Breast epithelium (tissue), 4 donors: ENCODE data around the gene BCAS3. TPM values are rescaled to one million over a fixed set of nuclear protein-coding genes. Genes with fewer than 3 reads are reported as not detected.
A peak's percentile ranks its signal among the peaks of the same experiment; 100 is the strongest.

ENCODE experiments used
- DNase-seq, 2 donors: peaks; one replicate each; pipeline ENCODE4 v3.0.0-alpha.2; 2019; ENCODE audit warnings: low spot score in 2 of 2
- H3K27ac ChIP-seq, 2 donors: fragments of 200-600 bp; sonication (generic) in 1 of 2; one replicate each; pipeline ENCODE4 v1.5.1; 2016 to 2019; ENCODE audit warnings: mild to moderate bottlenecking in 1 of 2
- H3K27me3 ChIP-seq, 2 donors: fragments of 200-600 bp; sonication (generic) in 1 of 2; one replicate each; pipeline versions ENCODE4 v1.5.1 to v1.6.0; 2017 to 2019; ENCODE audit warnings: control low read depth in 1 of 2, mild to moderate bottlenecking in 1 of 2
- H3K36me3 ChIP-seq: fragments of 200-600 bp; one replicate; pipeline ENCODE4 v1.5.1; 2019
- H3K4me1 ChIP-seq, 2 donors: fragments of 200-600 bp; sonication (generic); one replicate each; pipeline ENCODE4 v1.5.1; 2016 to 2019; ENCODE audit warnings: control low read depth in 1 of 2
- H3K4me3 ChIP-seq, 3 donors: fragments of 200-600 bp; sonication (generic); 1 replicate in 2 of 3; 2 replicates in 1 of 3; pipeline ENCODE4 v1.5.1; 2016 to 2019; ENCODE audit warnings: mild to moderate bottlenecking in 3 of 3, moderate library complexity in 2 of 3
- H3K9me3 ChIP-seq, 2 donors: fragments of 200-600 bp; sonication (generic) in 1 of 2; one replicate each; pipeline ENCODE4 v1.5.1; 2016 to 2019; ENCODE audit warnings: control low read depth in 1 of 2
- POLR2A ChIP-seq: fragments of 450-650 bp; IDR thresholded peaks from one replicate; pipeline ENCODE4 v1.6.1; 2016; ENCODE audit warnings: antibody characterized with exemption, mild to moderate bottlenecking, moderate library complexity
- POLR2AphosphoS5 ChIP-seq, 3 donors: sonication (generic); formaldehyde crosslinking; IDR thresholded peaks; one replicate each; pipeline ENCODE4 v1.6.1; 2017; ENCODE audit warnings: antibody characterized with exemption in 3 of 3
- intact Hi-C: fragments of 100-400 bp; cut with DNase I; formaldehyde crosslinking; loops from one replicate; pipeline ENCODE4 v1.15.1; 2023; ENCODE audit warnings: low total_unique reads
- total RNA-seq, 3 donors: library from RNA; depleted of rRNA; stranded (reverse); fragments of >200 nt; gene quantifications; one replicate each; pipeline ENCODE4 v1.1.0, GENCODE V29; 2016
- TF ChIP-seq, protein P1 (sequence below), 3 donors: fragments of 450-650 bp; IDR thresholded peaks; one replicate each; pipeline ENCODE4 v1.5.1; 2016 to 2017; ENCODE audit warnings: antibody characterized with exemption in 3 of 3, mild to moderate bottlenecking in 3 of 3, moderate library complexity in 3 of 3

Gene BCAS3
- total RNA-seq, 3 donors from 2014 or later = 30.8 to 47.9 (median 31.2) TPM

DNA sequence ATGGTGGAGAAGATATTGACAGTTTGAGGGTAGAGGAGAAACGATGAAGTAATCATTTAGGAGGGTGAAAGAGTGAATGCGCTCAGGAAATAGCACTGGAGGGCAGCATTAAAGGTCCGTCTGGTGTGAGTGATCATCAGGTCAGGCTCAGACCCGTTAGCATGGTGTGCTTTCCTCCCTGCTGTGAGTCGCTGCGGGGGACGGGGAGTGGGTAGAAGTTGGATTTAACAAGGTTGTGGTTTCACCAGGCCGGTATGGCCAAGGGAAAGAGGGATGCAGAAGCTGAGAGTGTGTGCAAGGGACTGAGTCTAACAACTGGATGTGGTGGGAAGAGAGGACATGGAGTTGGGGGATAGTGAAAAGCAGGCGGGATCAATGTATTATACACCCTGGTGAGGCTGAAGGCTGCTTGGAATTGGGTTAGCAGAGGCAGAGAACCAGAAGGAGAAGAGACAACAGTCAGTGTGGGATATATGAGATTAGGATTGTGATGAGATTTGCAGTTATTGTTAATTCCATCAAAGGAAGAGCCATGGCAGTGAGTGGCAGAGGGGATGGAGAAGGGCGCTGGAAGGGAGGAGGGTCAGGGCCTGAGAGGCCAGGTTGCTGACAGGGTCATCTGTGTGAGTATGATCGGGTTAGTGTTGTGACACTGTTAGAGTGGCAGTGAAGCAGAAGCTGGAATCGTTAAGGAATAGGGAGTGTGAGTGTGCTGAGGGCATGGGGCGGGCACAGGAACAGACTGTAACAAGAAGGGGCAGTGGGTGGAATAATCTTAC lies 663.0 kb downstream of the BCAS3 start:
- Histone ChIP-seq H3K4me1 (no peaks in the 10 kb centered on the region), H3K27me3 (no peaks in the 10 kb centered on the region), H3K9me3 (no peaks in the 10 kb centered on the region), H3K4me3 (no peak overlapping the region), H3K27ac (no peak overlapping the region), H3K36me3 (no peaks in the 10 kb centered on the region)
- no peak for DNase-seq
- TF ChIP-seq POLR2AphosphoS5 (IDR thresholded peaks at IDR 0.05) (no peak), POLR2A (no peak)
- TF ChIP-seq, protein P1, sequence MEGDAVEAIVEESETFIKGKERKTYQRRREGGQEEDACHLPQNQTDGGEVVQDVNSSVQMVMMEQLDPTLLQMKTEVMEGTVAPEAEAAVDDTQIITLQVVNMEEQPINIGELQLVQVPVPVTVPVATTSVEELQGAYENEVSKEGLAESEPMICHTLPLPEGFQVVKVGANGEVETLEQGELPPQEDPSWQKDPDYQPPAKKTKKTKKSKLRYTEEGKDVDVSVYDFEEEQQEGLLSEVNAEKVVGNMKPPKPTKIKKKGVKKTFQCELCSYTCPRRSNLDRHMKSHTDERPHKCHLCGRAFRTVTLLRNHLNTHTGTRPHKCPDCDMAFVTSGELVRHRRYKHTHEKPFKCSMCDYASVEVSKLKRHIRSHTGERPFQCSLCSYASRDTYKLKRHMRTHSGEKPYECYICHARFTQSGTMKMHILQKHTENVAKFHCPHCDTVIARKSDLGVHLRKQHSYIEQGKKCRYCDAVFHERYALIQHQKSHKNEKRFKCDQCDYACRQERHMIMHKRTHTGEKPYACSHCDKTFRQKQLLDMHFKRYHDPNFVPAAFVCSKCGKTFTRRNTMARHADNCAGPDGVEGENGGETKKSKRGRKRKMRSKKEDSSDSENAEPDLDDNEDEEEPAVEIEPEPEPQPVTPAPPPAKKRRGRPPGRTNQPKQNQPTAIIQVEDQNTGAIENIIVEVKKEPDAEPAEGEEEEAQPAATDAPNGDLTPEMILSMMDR (IDR thresholded peaks at IDR 0.05) = no peak
- intact Hi-C loops = no loop called here

DNA sequence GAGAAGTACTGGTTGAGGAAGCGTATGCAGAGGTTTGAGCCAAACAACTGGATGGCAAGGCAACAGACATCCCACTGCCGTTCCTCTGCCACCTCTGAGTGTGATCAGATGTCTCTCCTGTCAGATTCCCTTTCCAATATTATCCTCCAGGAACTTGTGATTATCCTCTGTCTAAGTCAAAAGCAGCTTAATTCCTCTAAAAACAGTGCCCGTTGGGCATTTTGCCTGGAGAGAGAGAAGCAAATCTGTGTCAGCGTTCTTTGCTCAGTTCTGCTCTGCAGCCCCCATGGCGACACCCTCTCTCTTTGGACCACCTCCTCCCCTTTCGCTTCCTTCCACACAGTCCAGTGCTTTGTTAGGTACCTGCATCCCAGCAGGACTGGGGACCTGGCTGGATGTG lies 665.9 kb downstream of the BCAS3 start:
- TF ChIP-seq, protein P1 (IDR thresholded peaks at IDR 0.05) = no peak
- no peak for TF ChIP-seq POLR2A
- TF ChIP-seq POLR2AphosphoS5 (IDR thresholded peaks at IDR 0.05) = no peak
- H3K36me3 ChIP-seq = no peaks in the 10 kb centered on the region
- no peak overlapping the region for H3K4me3 ChIP-seq
- no peaks in the 10 kb centered on the region for H3K4me1 ChIP-seq
- no peaks in the 10 kb centered on the region for H3K27me3 ChIP-seq
- no peaks in the 10 kb centered on the region for H3K9me3 ChIP-seq
- H3K27ac ChIP-seq = no peak overlapping the region
- DNase-seq = no peak
- intact Hi-C loops = no loop called here

DNA sequence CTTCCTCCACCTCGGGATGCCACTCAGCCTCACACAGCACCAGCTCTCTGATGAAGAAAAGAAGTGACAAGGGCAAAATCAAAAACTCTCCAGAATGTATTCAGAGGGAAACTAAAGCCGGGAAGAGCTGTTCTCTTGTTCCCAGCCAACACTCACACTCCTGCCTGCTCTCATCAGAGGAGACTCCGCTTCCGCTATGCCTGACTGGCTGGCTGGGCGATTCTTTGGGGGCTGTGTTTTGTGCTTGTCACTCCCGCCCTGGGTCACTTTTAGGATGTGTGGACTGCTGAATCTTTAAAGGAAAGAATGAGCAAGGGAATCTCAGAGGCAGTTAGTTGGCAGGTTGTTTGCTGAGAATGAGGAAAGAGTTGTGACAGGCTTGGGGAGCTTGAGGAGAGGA lies 667.4 kb downstream of the BCAS3 start:
- Histone ChIP-seq H3K27ac (no peak overlapping the region), H3K4me3 (no peak overlapping the region), H3K9me3 (no peaks in the 10 kb centered on the region), H3K4me1 (no peaks in the 10 kb centered on the region), H3K36me3 (no peaks in the 10 kb centered on the region), H3K27me3 (no peaks in the 10 kb centered on the region)
- no peak for DNase-seq
- intact Hi-C loops = no loop called here
- TF ChIP-seq POLR2AphosphoS5 (IDR thresholded peaks at IDR 0.05) (no peak), POLR2A (no peak)
- TF ChIP-seq, protein P1 (IDR thresholded peaks at IDR 0.05) = no peak

DNA sequence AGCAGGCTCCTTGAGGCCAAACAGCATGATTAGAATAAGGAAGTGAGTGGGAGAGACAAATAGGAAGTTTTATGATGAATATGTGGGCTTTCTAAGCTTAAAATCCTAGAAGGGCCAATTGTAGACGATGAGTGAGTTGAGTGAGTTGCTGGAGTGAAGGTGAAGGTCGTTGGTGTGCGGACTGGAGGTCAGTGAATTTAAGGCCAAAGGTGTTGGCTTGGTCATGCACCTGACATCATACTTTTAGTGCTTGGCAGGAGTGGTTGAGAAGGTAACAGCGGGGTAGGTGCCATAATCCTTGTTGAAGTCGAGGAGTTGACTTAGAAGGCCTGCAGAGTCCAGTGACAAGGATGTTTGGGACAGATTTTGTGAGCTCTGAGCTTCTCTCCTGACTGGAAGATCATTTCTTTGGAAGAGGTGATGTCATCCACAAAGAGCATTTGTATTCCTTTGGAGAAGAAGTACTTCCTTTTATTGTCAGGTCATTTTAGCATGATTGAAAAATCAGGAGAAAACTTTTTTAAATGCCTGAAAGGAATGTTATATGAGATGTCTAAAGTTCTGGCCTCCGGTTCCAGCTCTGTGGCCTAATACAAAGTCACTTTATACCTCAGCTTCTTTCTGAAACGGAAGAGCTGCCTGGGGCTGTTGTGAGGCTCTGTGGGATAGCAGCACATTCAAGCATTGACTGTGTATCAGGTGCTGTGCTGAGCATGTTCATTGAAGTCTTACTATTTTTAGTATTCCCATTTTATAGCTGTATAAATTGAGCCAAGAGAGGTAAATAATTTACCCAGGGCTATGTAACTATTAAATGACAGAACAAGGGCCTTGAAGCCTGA lies 668.4 kb downstream of the BCAS3 start:
- peak overlapping the region in 1 of 2 donors; percentile 5 for H3K27ac ChIP-seq
- intact Hi-C loops = no loop called here
- TF ChIP-seq, protein P1 (IDR thresholded peaks at IDR 0.05) = no peak
- TF ChIP-seq POLR2A (no peak), POLR2AphosphoS5 (IDR thresholded peaks at IDR 0.05) (no peak)

DNA sequence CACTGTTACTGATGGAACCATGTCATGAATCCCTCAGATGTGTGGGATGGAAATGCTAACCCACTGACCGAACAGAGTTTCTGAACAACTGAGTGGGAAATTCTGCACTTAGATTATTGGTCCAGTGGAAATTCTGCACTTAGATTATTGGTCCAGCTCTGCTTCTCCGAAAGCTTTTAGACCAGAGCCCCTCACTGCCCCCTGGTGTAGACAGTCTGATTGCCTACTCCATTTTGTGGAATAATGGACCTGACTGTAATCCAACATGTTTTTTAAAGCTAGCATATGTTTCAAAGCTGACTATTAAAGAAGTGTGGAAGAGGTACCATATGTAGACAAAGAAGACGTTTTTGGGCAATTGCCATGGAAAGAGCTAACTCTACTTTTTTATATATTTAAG lies 671.7 kb downstream of the BCAS3 start:
- intact Hi-C loops = no loop called here
- no peaks in the 10 kb centered on the region for H3K27me3 ChIP-seq
- no peaks in the 10 kb centered on the region for H3K4me1 ChIP-seq

More for the DNA sequence above, 668.4 kb downstream of the BCAS3 start:
- H3K36me3 ChIP-seq = no peaks in the 10 kb centered on the region
- no peak for DNase-seq
- no peaks in the 10 kb centered on the region for H3K4me1 ChIP-seq
- H3K27me3 ChIP-seq = no peaks in the 10 kb centered on the region
- no peak overlapping the region for H3K4me3 ChIP-seq
- no peaks in the 10 kb centered on the region for H3K9me3 ChIP-seq

More for the DNA sequence above, 671.7 kb downstream of the BCAS3 start:
- Histone ChIP-seq H3K36me3 (no peaks in the 10 kb centered on the region), H3K9me3 (no peaks in the 10 kb centered on the region), H3K27ac (no peak overlapping the region), H3K4me3 (no peak overlapping the region)
- TF ChIP-seq POLR2AphosphoS5 (IDR thresholded peaks at IDR 0.05) (no peak), POLR2A (no peak)
- TF ChIP-seq, protein P1 (IDR thresholded peaks at IDR 0.05) = no peak
- DNase-seq = no peak
